ENCODE results near the gene PDCD1.

DNA sequence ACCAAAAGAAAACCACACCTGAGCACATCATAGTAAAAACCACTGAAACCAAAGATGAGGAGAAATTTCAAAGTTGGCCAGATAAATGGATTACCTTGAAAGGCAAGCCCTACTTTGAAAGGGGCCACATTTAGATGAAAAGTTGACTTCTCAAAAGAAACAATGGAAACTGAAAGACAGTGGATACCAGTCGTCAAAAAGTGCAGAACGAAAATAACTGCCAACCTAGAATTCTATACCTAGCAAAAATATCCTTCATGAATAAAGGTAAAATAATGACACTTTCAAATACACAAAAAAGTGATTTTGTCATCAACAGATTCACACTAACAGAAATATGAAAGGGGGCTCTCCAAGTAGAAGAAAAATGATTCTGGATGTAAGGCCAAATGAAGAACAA is 31.3 kb downstream of the PDCD1 start:
- TF ChIP-seq, protein P1, sequence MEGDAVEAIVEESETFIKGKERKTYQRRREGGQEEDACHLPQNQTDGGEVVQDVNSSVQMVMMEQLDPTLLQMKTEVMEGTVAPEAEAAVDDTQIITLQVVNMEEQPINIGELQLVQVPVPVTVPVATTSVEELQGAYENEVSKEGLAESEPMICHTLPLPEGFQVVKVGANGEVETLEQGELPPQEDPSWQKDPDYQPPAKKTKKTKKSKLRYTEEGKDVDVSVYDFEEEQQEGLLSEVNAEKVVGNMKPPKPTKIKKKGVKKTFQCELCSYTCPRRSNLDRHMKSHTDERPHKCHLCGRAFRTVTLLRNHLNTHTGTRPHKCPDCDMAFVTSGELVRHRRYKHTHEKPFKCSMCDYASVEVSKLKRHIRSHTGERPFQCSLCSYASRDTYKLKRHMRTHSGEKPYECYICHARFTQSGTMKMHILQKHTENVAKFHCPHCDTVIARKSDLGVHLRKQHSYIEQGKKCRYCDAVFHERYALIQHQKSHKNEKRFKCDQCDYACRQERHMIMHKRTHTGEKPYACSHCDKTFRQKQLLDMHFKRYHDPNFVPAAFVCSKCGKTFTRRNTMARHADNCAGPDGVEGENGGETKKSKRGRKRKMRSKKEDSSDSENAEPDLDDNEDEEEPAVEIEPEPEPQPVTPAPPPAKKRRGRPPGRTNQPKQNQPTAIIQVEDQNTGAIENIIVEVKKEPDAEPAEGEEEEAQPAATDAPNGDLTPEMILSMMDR (IDR thresholded peaks at IDR 0.05): no peak
- no peak for TF ChIP-seq POLR2A (IDR thresholded peaks at IDR 0.05)
